NCI-H69 (cell line): Measurements from ENCODE around the gene PCDHA7.
"Not testable (repeated sequence)": the region's sequence is repeated elsewhere in the genome, so short reads cannot be mapped to it uniquely, and the experiment has no call there.

Experiments used
- DNase-seq: peaks from one replicate; lab custom pipeline; 2025; lab: John Stamatoyannopoulos, UW

The PCDHA7 gene

GRCh38 chr5:140833993-140834392 lies at the start of gene PCDHA7:
Gene PCDHA7 (plus strand): TSS chr5:140834269. CDS start chr5:140834384, 115 bp downstream.
- DNase-seq = no peak

- peak; percentile 80 for DNase-seq
These were observed 48.0 kb upstream of the PCDHA7 start, which contains the start of gene PCDHA1 for GRCh38 chr5:140785905-140786686. Gene PCDHA1 (plus strand): TSS chr5:140786140.

- not testable (repeated sequence) for DNase-seq
These were observed 46.6 kb upstream of the PCDHA7 start for GRCh38 chr5:140787422-140787821.

- DNase-seq = not testable (repeated sequence)
These were observed 46.1 kb upstream of the PCDHA7 start for GRCh38 chr5:140787849-140788504.

GRCh38 chr5:140791089-140791488 lies 43.0 kb upstream of the PCDHA7 start:
- no peak for DNase-seq

- DNase-seq = peak; percentile 27
These were observed 39.3 kb upstream of the PCDHA7 start, which contains the start of gene PCDHA2 for GRCh38 chr5:140794595-140795258. Gene PCDHA2 (plus strand): TSS chr5:140794852.

- DNase-seq = peak; percentile 25
These were observed 38.8 kb upstream of the PCDHA7 start for GRCh38 chr5:140795259-140795641.

- not testable (repeated sequence) for DNase-seq
These were observed 37.9 kb upstream of the PCDHA7 start for GRCh38 chr5:140796072-140796717.

- DNase-seq = no peak
These were observed 37.4 kb upstream of the PCDHA7 start for GRCh38 chr5:140796718-140797095.

- peak; percentile 6 for DNase-seq
These were observed 33.1 kb upstream of the PCDHA7 start, which contains the start of gene PCDHA3 for GRCh38 chr5:140800816-140801493. Gene PCDHA3 (plus strand): TSS chr5:140801057.

- no peak for DNase-seq
These were observed 32.6 kb upstream of the PCDHA7 start for GRCh38 chr5:140801494-140801841.

- DNase-seq = not testable (repeated sequence)
These were observed 31.7 kb upstream of the PCDHA7 start for GRCh38 chr5:140802381-140802780.

- DNase-seq = no peak
These were observed 31.2 kb upstream of the PCDHA7 start for GRCh38 chr5:140802781-140803271.

GRCh38 chr5:140806834-140807775 lies 27.0 kb upstream of the PCDHA7 start, which contains the start of gene PCDHA4:
Gene PCDHA4 (plus strand): TSS chr5:140807068.
- DNase-seq = peak; percentile 80

- not testable (repeated sequence) for DNase-seq
These were observed 25.7 kb upstream of the PCDHA7 start for GRCh38 chr5:140808241-140808888.

- DNase-seq = no peak
These were observed 25.2 kb upstream of the PCDHA7 start for GRCh38 chr5:140808889-140809291.

- DNase-seq = no peak
These were observed 12.4 kb upstream of the PCDHA7 start, which contains the start of gene PCDHA5 for GRCh38 chr5:140821375-140822280. Gene PCDHA5 (plus strand): TSS chr5:140821613.

- DNase-seq = no peak
These were observed 11.8 kb upstream of the PCDHA7 start for GRCh38 chr5:140822281-140822629.

GRCh38 chr5:140822969-140823368 lies 11.1 kb upstream of the PCDHA7 start:
- DNase-seq = not testable (repeated sequence)
